Measurements from ENCODE around the gene HOXC9.

The HOXC9 gene

DNA sequence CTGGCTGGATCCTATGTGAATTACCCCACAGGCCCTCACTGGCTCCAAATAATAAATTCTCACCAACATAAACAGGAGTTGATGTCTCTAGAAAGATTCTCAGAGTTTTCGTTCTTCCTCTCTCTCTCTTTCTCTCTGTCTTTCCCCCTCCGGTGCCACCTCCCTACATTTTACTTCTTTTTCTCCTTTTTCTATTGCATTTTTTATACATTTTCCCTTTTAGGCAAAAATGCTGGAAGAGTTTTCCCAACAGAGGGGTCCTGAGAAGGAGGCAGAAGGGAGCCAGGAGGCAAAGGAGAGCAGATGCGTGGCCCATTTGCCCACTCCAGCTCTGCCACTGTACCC, 27.5 kb downstream of the HOXC9 start (continued):
- TF ChIP-seq, protein P1, sequence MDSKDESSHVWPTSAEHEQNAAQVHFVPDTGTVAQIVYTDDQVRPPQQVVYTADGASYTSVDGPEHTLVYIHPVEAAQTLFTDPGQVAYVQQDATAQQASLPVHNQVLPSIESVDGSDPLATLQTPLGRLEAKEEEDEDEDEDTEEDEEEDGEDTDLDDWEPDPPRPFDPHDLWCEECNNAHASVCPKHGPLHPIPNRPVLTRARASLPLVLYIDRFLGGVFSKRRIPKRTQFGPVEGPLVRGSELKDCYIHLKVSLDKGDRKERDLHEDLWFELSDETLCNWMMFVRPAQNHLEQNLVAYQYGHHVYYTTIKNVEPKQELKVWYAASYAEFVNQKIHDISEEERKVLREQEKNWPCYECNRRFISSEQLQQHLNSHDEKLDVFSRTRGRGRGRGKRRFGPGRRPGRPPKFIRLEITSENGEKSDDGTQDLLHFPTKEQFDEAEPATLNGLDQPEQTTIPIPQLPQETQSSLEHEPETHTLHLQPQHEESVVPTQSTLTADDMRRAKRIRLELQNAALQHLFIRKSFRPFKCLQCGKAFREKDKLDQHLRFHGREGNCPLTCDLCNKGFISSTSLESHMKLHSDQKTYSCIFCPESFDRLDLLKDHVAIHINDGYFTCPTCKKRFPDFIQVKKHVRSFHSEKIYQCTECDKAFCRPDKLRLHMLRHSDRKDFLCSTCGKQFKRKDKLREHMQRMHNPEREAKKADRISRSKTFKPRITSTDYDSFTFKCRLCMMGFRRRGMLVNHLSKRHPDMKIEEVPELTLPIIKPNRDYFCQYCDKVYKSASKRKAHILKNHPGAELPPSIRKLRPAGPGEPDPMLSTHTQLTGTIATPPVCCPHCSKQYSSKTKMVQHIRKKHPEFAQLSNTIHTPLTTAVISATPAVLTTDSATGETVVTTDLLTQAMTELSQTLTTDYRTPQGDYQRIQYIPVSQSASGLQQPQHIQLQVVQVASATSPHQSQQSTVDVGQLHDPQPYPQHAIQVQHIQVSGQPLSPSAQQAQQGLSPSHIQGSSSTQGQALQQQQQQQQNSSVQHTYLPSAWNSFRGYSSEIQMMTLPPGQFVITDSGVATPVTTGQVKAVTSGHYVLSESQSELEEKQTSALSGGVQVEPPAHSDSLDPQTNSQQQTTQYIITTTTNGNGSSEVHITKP (tag by site-specific recombination; IDR thresholded peaks at IDR 0.05): no peak
- TF ChIP-seq ZNF335 (tag by site-specific recombination; conservative IDR thresholded peaks at IDR 0.05) (peak; percentile 57; the same call in 1 of the 2 replicates), ZSCAN23 (tag by site-specific recombination; IDR thresholded peaks at IDR 0.05) (no peak), ZNF560 (tag by site-specific recombination; IDR thresholded peaks at IDR 0.05; ENCODE audit: borderline replicate concordance) (no peak), ZBTB21 (tag by site-specific recombination; IDR thresholded peaks at IDR 0.05) (no peak), ZNF366 (tag by site-specific recombination; conservative IDR thresholded peaks at IDR 0.05) (peak; percentile 72), ZNF248 (tag by site-specific recombination; IDR thresholded peaks at IDR 0.05) (no peak), ZBTB20 (tag by site-specific recombination; IDR thresholded peaks at IDR 0.05) (0 out of 2 replicates have a peak, but pooled peaks have one; percentile 48), ZNF561 (tag by site-specific recombination; IDR thresholded peaks at IDR 0.05; ENCODE audit: borderline replicate concordance) (no peak), ZNF416 (tag by site-specific recombination; IDR thresholded peaks at IDR 0.05) (no peak), ZFP37 (tag by site-specific recombination; IDR thresholded peaks at IDR 0.05) (no peak), KLF16 (tag by site-specific recombination; IDR thresholded peaks at IDR 0.05) (no peak)
- TF ChIP-seq, protein P2, sequence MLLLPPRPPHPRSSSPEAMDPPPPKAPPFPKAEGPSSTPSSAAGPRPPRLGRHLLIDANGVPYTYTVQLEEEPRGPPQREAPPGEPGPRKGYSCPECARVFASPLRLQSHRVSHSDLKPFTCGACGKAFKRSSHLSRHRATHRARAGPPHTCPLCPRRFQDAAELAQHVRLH (tag by site-specific recombination; IDR thresholded peaks at IDR 0.05): no peak
- TF ChIP-seq, protein P3, sequence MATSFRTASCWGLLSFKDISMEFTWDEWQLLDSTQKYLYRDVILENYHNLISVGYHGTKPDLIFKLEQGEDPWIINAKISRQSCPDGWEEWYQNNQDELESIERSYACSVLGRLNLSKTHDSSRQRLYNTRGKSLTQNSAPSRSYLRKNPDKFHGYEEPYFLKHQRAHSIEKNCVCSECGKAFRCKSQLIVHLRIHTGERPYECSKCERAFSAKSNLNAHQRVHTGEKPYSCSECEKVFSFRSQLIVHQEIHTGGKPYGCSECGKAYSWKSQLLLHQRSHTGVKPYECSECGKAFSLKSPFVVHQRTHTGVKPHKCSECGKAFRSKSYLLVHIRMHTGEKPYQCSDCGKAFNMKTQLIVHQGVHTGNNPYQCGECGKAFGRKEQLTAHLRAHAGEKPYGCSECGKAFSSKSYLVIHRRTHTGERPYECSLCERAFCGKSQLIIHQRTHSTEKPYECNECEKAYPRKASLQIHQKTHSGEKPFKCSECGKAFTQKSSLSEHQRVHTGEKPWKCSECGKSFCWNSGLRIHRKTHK (tag by site-specific recombination; IDR thresholded peaks at IDR 0.05): no peak

DNA sequence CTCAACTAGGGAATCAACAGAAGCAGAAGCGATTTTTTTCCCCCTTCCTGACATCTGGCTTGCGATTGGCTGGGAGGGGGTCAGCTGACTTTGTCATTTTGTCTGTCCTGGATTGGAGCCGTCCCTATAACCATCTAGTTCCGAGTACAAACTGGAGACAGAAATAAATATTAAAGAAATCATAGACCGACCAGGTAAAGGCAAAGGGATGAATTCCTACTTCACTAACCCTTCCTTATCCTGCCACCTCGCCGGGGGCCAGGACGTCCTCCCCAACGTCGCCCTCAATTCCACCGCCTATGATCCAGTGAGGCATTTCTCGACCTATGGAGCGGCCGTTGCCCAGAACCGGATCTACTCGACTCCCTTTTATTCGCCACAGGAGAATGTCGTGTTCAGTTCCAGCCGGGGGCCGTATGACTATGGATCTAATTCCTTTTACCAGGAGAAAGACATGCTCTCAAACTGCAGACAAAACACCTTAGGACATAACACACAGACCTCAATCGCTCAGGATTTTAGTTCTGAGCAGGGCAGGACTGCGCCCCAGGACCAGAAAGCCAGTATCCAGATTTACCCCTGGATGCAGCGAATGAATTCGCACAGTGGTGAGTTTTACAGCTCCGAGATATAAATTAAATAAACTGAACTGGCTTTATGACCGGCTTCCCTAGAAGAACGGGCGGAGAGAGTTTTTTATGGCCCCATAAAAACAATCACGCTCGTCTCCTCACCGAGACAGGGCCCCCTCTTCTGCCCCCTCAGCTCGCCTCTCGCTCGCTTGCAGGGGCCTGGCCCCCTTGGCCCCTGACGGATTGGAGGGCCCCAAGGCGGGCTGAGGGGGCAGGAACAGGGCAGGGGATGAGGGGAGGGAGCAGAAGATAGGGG, 28.6 kb downstream of the HOXC9 start, which contains the start of gene HOXC6:
Gene HOXC6 (plus strand): TSS at position 127 of the 888 bp plus-strand sequence. CDS start 82 bp downstream, at position 209.
- Histone ChIP-seq H3K36me3 (ENCODE audit: control insufficient read depth in 2 of 2, insufficient read depth in 1 of 2, low read length in 2 of 2) (peaks cover 4 to 13% of the 10 kb centered on the region in 2 experiments; a peak in 2 of 3 replicates), H3K27ac (ENCODE audit: extremely low read depth, low read depth, low read length) (peak within 1 kb of the TSS; percentile 95), H3K4me1 (ENCODE audit: control insufficient read depth, insufficient read depth, low read length) (peaks cover 44% of the 10 kb centered on the region), H3K4me3 (ENCODE audit: low read depth, low read length) (peak within 1 kb of the TSS; percentile 58), H3K9me3 (ENCODE audit: control insufficient read depth, insufficient read depth, low read depth, low read length) (no peaks in the 10 kb centered on the region)
- POLR2A ChIA-PET: interaction anchor here (0.5 to 4.5 kb wide), 7 partner anchors 12 to 252 kb away, joined by 3 to 26 read pairs (median 3); partner anchors contain the start of genes HNRNPA1 and HOXC8
- CTCF ChIA-PET: interaction anchor here (0.6 to 5.4 kb wide), 13 partner anchors 9 to 187 kb away, joined by 3 to 78 read pairs (median 4); partner anchors contain the start of gene HOXC10
- TF ChIP-seq, protein P4, sequence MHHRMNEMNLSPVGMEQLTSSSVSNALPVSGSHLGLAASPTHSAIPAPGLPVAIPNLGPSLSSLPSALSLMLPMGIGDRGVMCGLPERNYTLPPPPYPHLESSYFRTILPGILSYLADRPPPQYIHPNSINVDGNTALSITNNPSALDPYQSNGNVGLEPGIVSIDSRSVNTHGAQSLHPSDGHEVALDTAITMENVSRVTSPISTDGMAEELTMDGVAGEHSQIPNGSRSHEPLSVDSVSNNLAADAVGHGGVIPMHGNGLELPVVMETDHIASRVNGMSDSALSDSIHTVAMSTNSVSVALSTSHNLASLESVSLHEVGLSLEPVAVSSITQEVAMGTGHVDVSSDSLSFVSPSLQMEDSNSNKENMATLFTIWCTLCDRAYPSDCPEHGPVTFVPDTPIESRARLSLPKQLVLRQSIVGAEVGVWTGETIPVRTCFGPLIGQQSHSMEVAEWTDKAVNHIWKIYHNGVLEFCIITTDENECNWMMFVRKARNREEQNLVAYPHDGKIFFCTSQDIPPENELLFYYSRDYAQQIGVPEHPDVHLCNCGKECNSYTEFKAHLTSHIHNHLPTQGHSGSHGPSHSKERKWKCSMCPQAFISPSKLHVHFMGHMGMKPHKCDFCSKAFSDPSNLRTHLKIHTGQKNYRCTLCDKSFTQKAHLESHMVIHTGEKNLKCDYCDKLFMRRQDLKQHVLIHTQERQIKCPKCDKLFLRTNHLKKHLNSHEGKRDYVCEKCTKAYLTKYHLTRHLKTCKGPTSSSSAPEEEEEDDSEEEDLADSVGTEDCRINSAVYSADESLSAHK (tag by site-specific recombination; IDR thresholded peaks at IDR 0.05): peak; percentile 90
- TF ChIP-seq, protein P5, sequence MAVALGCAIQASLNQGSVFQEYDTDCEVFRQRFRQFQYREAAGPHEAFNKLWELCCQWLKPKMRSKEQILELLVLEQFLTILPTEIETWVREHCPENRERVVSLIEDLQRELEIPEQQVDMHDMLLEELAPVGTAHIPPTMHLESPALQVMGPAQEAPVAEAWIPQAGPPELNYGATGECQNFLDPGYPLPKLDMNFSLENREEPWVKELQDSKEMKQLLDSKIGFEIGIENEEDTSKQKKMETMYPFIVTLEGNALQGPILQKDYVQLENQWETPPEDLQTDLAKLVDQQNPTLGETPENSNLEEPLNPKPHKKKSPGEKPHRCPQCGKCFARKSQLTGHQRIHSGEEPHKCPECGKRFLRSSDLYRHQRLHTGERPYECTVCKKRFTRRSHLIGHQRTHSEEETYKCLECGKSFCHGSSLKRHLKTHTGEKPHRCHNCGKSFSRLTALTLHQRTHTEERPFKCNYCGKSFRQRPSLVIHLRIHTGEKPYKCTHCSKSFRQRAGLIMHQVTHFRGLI (tag by site-specific recombination; IDR thresholded peaks at IDR 0.05): 0 out of 2 replicates have a peak, but pooled peaks have one; percentile 19
- TF ChIP-seq ZNF626 (tag by site-specific recombination; IDR thresholded peaks at IDR 0.05) (no peak), ZNF529 (tag by site-specific recombination; IDR thresholded peaks at IDR 0.05; ENCODE audit: insufficient replicate concordance) (no peak), KLF9 (tag by site-specific recombination; IDR thresholded peaks at IDR 0.05; ENCODE audit: low read depth) (no peak), KLF10 (tag by site-specific recombination; IDR thresholded peaks at IDR 0.05) (peak; percentile 77), ZNF10 (tag by site-specific recombination; IDR thresholded peaks at IDR 0.05) (peak; percentile 46), ZNF654 (tag by site-specific recombination; IDR thresholded peaks at IDR 0.05; ENCODE audit: low read depth) (0 out of 2 replicates have a peak, but pooled peaks have one; percentile 4), SP3 (tag by site-specific recombination; IDR thresholded peaks at IDR 0.05) (no peak), WT1 (tag by site-specific recombination; IDR thresholded peaks at IDR 0.05) (peak; percentile 81)
- TF ChIP-seq, protein P6, sequence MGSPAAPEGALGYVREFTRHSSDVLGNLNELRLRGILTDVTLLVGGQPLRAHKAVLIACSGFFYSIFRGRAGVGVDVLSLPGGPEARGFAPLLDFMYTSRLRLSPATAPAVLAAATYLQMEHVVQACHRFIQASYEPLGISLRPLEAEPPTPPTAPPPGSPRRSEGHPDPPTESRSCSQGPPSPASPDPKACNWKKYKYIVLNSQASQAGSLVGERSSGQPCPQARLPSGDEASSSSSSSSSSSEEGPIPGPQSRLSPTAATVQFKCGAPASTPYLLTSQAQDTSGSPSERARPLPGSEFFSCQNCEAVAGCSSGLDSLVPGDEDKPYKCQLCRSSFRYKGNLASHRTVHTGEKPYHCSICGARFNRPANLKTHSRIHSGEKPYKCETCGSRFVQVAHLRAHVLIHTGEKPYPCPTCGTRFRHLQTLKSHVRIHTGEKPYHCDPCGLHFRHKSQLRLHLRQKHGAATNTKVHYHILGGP (tag by site-specific recombination; IDR thresholded peaks at IDR 0.05): peak; percentile 71; the same call in 1 of the 2 replicates

All from HEK293 (cell line).